Prostate gland (tissue), 2 donors: ENCODE results near the gene EYA4. TPM values are rescaled to one million over a fixed set of nuclear protein-coding genes. Genes with fewer than 3 reads are reported as not detected.

Experiments used
- DNase-seq: peaks from one replicate; pipeline ENCODE4 v3.0.0-alpha.2; 2019; ENCODE audit warnings: low spot score
- H3K27ac ChIP-seq, 2 donors: fragments of 200-600 bp; sonication (generic); 2 replicates each; pipeline ENCODE4 v1.5.1; 2017 to 2019
- H3K27me3 ChIP-seq: fragments of 200-600 bp; sonication (generic); replicated peaks from 2 replicates; pipeline ENCODE4 v1.5.1; 2019; ENCODE audit not compliant: insufficient read depth
- H3K36me3 ChIP-seq, 2 donors: fragments of 200-600 bp; sonication (generic); 1 replicate in 1 of 2; 2 replicates in 1 of 2; pipeline versions ENCODE4 v1.5.1 to v1.8.1; 2017 to 2019
- H3K4me1 ChIP-seq: fragments of 200-600 bp; sonication (generic); replicated peaks from 2 replicates; pipeline ENCODE4 v1.5.1; 2019
- H3K4me3 ChIP-seq, 2 donors: fragments of 200-600 bp; sonication (generic); 2 replicates each; pipeline ENCODE4 v1.5.1; 2017 to 2019
- H3K9me3 ChIP-seq: fragments of 200-600 bp; sonication (generic); 2 replicates; pipeline ENCODE4 v1.5.1; 2017
- POLR2A ChIP-seq: fragments of 450-650 bp; IDR thresholded peaks from one replicate; pipeline ENCODE4 v1.6.1; 2016; ENCODE audit warnings: antibody characterized with exemption, mild to moderate bottlenecking
- POLR2AphosphoS5 ChIP-seq: sonication (generic); formaldehyde crosslinking; IDR thresholded peaks from one replicate; pipeline ENCODE4 v1.6.1; 2017; ENCODE audit warnings: antibody characterized with exemption
- WGBS: methylation state at CpG from one replicate; pipeline ENCODE4 v1.1.5; 2018; 5-methylcytosine and 5-hydroxymethylcytosine counted together
- intact Hi-C: fragments of 100-400 bp; cut with DNase I; formaldehyde crosslinking; loops from one replicate; pipeline ENCODE4 v1.14.2; 2022
- total RNA-seq, 2 donors: library from RNA; depleted of rRNA; stranded (reverse); fragments of >200 nt; gene quantifications; one replicate each; pipeline ENCODE4 v1.1.0, GENCODE V29; 2016
- TF ChIP-seq, protein P1 (sequence below), 4 experiments: fragments of 200-600 bp in 2 of 4; fragments of 450-650 bp in 2 of 4; sonication (generic) in 2 of 4; IDR thresholded peaks; 1 replicate in 3 of 4; 2 replicates in 1 of 4; pipeline ENCODE4 v1.5.1; 2016 to 2019; ENCODE audit warnings: antibody characterized with exemption in 4 of 4, mild to moderate bottlenecking in 2 of 4, moderate library complexity in 2 of 4

EYA4 gene
- total RNA-seq, 2 donors from 2014 or later = 4.1 to 7.3 TPM

DNA sequence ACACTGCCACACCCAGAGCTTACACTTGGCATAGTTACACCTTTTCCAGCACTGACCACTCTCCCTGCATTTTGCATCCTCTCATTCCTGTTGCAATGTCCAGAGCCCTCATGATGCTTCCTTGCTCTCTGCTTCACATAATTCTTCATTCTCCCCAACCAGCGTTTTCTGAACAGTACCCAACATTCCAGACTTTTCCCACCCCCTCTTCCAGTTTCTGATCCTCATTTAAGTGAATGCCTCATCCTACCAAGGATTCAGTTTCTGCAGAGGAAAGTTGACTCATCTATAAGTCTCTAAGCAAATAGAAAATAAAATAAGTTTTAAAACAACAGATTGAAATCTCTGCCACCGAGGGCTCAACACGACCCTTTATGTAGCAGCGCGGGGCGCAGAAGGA, 326.5 kb downstream of the EYA4 start:
- DNase-seq = no peak
- Histone ChIP-seq H3K36me3 (no peaks in the 10 kb centered on the region), H3K4me1 (no peaks in the 10 kb centered on the region), H3K4me3 (no peak overlapping the region), H3K27me3 (no peaks in the 10 kb centered on the region), H3K27ac (no peak overlapping the region), H3K9me3 (no peaks in the 10 kb centered on the region)
- WGBS = 73% methylated on average over 6 of the region's 6 CpGs
- no peak for TF ChIP-seq POLR2A
- TF ChIP-seq, protein P1, sequence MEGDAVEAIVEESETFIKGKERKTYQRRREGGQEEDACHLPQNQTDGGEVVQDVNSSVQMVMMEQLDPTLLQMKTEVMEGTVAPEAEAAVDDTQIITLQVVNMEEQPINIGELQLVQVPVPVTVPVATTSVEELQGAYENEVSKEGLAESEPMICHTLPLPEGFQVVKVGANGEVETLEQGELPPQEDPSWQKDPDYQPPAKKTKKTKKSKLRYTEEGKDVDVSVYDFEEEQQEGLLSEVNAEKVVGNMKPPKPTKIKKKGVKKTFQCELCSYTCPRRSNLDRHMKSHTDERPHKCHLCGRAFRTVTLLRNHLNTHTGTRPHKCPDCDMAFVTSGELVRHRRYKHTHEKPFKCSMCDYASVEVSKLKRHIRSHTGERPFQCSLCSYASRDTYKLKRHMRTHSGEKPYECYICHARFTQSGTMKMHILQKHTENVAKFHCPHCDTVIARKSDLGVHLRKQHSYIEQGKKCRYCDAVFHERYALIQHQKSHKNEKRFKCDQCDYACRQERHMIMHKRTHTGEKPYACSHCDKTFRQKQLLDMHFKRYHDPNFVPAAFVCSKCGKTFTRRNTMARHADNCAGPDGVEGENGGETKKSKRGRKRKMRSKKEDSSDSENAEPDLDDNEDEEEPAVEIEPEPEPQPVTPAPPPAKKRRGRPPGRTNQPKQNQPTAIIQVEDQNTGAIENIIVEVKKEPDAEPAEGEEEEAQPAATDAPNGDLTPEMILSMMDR (IDR thresholded peaks at IDR 0.05) = no peak
- TF ChIP-seq POLR2AphosphoS5 = no peak
- intact Hi-C loops = loop anchor here (2.0 to 5.0 kb wide), 3 partner anchors 270 to 353 kb away; no protein-coding TSS in a partner anchor

DNA sequence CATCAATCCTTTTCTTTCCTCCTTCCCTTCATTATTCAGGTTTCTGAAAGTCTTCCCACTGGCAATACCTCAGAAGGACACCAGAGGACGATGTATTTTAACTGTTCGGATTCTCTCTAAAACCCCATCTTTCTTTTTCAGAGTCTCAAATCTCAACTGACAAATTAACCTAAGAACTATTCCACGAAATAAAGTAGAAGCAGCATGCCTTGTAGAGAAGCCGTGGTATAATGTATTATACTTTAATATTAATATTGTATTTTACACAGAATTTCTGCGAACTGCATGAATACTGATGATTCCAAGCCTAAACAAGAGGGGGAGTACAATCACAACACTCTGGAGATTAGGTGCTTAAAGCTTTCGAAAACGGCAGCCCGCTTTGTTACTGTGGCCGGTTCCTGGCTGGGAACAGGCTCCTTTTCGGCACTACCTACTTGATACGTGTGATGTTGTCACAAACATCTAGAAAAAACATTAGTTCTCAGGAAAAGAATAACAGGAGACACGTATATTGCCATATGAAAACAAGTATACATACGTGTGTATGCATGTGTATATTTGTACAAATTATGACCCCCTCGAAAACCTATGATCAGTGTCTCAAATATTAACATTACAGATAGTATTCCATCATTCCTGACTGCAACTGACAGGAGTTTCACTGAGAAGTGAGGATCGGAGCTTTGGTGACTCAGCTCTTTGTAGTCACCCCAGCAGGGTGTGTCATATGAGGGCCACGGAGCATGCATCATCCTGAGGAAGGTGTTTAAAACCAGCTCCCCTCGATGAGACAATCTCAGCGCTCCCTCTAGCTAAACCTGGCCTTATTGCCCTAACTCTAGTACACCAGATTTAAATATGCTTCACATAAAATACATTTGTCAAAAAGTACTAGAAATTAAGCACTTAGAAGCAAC, 328.1 kb downstream of the EYA4 start:
- H3K4me3 ChIP-seq = peak overlapping the region in 1 of 2 donors; percentile 7
- WGBS = 6% methylated on average over 18 of the region's 18 CpGs
- no peak overlapping the region for H3K27ac ChIP-seq
- intact Hi-C loops = loop anchor here (2.0 to 5.0 kb wide), 3 partner anchors 268 to 352 kb away; no protein-coding TSS in a partner anchor
- TF ChIP-seq, protein P1 (IDR thresholded peaks at IDR 0.05) = peak; percentile 55 to 94 (median 84)
- no peak for TF ChIP-seq POLR2AphosphoS5
- H3K4me1 ChIP-seq = no peaks in the 10 kb centered on the region
- no peaks in the 10 kb centered on the region for H3K9me3 ChIP-seq
- H3K27me3 ChIP-seq = no peaks in the 10 kb centered on the region
- no peak for DNase-seq
- H3K36me3 ChIP-seq = no peaks in the 10 kb centered on the region

DNA sequence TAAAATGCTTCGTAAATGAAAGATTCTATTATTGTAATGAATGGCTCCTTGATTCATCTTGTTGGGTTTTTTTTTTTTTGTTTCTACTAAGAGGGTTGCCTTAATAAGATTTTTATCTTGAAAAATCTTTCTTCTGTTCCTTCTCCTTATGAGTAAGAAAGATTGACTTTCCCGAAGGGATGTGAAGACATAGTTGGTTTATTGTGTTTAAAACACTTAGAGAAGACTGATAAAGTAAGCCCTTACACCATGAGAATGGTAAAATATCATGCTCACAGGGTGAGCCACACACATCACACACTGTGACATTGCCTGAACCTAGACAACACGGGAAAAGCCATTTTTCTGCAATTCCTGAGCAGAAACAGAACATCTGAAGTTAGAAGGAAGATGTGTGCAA, 330.5 kb downstream of the EYA4 start:
- no peak overlapping the region for H3K4me3 ChIP-seq
- intact Hi-C loops = no loop called here
- H3K36me3 ChIP-seq = no peaks in the 10 kb centered on the region
- TF ChIP-seq POLR2A (no peak), POLR2AphosphoS5 (no peak)
- TF ChIP-seq, protein P1 (IDR thresholded peaks at IDR 0.05) = no peak
- H3K27ac ChIP-seq = no peak overlapping the region
- H3K4me1 ChIP-seq = no peaks in the 10 kb centered on the region
- no peaks in the 10 kb centered on the region for H3K27me3 ChIP-seq
- WGBS = 69% methylated on average over 3 of the region's 3 CpGs
- no peaks in the 10 kb centered on the region for H3K9me3 ChIP-seq
- DNase-seq = no peak

DNA sequence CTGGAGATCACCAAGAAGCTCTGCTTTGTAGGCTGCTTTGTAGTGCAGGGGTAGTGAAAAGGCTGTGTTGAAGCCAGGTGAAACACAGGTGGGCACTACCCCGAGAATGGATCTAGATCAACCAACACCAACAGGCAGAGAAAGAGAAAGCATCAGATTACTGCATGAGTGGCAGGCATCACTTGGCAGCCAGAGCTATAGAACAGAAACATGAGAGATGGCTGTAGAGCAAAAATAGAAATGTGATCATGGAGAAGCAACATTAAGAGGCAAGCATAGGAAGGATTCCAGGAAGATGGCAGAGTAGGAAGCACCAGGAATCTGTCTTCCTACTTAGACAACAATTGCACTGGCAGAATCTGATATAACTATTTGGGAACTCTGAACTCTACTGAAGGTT, 336.7 kb downstream of the EYA4 start:
- DNase-seq = no peak
- intact Hi-C loops = no loop called here
- H3K27me3 ChIP-seq = no peaks in the 10 kb centered on the region
- TF ChIP-seq POLR2AphosphoS5 (no peak), POLR2A (no peak)
- TF ChIP-seq, protein P1 (IDR thresholded peaks at IDR 0.05) = no peak
- WGBS = 56% methylated on average over 1 of the region's 1 CpG
- H3K9me3 ChIP-seq = no peaks in the 10 kb centered on the region
- H3K36me3 ChIP-seq = no peaks in the 10 kb centered on the region
- H3K4me1 ChIP-seq = no peaks in the 10 kb centered on the region
- H3K27ac ChIP-seq = no peak overlapping the region
- no peak overlapping the region for H3K4me3 ChIP-seq
